HEK293 (cell line): ENCODE data around the gene LKAAEAR1.

ENCODE experiments used
- CTCF ChIP-seq: fragments of 450-650 bp; formaldehyde crosslinking; IDR thresholded peaks from 2 replicates; pipeline ENCODE4 v1.5.1; 2016; ENCODE audit warnings: missing biosample characterization, missing genetic modification characterization
- PRDM10 ChIP-seq: fragments of 450-650 bp; formaldehyde crosslinking; IDR thresholded peaks from 2 replicates; pipeline ENCODE4 v1.5.1; 2016; ENCODE audit warnings: missing biosample characterization, missing genetic modification characterization
- PRDM4 ChIP-seq: fragments of 450-650 bp; formaldehyde crosslinking; IDR thresholded peaks from 2 replicates; pipeline ENCODE4 v1.5.1; 2017; ENCODE audit warnings: missing biosample characterization, missing genetic modification characterization
- ZNF280C ChIP-seq: fragments of 450-650 bp; formaldehyde crosslinking; IDR thresholded peaks from 2 replicates; pipeline ENCODE4 v1.5.1; 2016; ENCODE audit warnings: missing biosample characterization, missing genetic modification characterization
- ZNF704 ChIP-seq: fragments of 450-650 bp; formaldehyde crosslinking; IDR thresholded peaks from 2 replicates; pipeline ENCODE4 v1.5.1; 2016; ENCODE audit warnings: missing biosample characterization, missing genetic modification characterization

GRCh38 chr20:64075556-64075955 is 8.6 kb downstream of the LKAAEAR1 start:
- TF ChIP-seq PRDM10, result no peak
- no peak for TF ChIP-seq CTCF (tag by site-specific recombination)
- TF ChIP-seq ZNF280C (tag by site-specific recombination), result no peak
- TF ChIP-seq ZNF704, result no peak
- TF ChIP-seq PRDM4 (tag by site-specific recombination), result no peak
